Liver (tissue), 9 donors: Measurements from ENCODE around the gene STOX1. TPM values are rescaled to one million over a fixed set of nuclear protein-coding genes. Genes with fewer than 3 reads are reported as not detected.

Experiments used
- DNase-seq: peaks from one replicate; pipeline ENCODE4 v3.0.0-alpha.2; 2017; ENCODE audit warnings: low spot score
- H3K27ac ChIP-seq, 2 donors: one replicate each; pipeline ENCODE4 v1.7.0; 2013; ENCODE audit warnings: inconsistent platforms in 2 of 2, low read length in 2 of 2, control low read depth in 1 of 2, low read depth in 1 of 2, mild to moderate bottlenecking in 1 of 2
- H3K27me3 ChIP-seq, 4 donors: one replicate each; pipeline versions ENCODE4 v1.6.1 to v1.7.0; 2013; ENCODE audit warnings: low read length in 3 of 4, inconsistent platforms in 1 of 4, mild to moderate bottlenecking in 1 of 4, moderate library complexity in 1 of 4; ENCODE audit not compliant: control insufficient read depth in 4 of 4, insufficient read depth in 4 of 4
- H3K36me3 ChIP-seq, 4 donors: one replicate each; pipeline versions ENCODE4 v1.6.1 to v1.7.0; 2013; ENCODE audit warnings: low read length in 3 of 4, mild to moderate bottlenecking in 3 of 4, low read depth in 1 of 4, moderate library complexity in 1 of 4; ENCODE audit not compliant: control insufficient read depth in 4 of 4, insufficient read depth in 3 of 4
- H3K4me1 ChIP-seq, 4 donors: one replicate each; pipeline versions ENCODE4 v1.6.1 to v1.7.0; 2013; ENCODE audit warnings: low read length in 3 of 4, mild to moderate bottlenecking in 3 of 4, moderate library complexity in 1 of 4; ENCODE audit not compliant: control insufficient read depth in 4 of 4, insufficient read depth in 4 of 4
- H3K4me3 ChIP-seq, 3 donors: one replicate each; pipeline versions ENCODE4 v1.6.1 to v1.7.0; 2013; ENCODE audit warnings: low read length in 3 of 3, control low read depth in 1 of 3, low read depth in 1 of 3, mild to moderate bottlenecking in 1 of 3
- H3K9ac ChIP-seq, 2 donors: one replicate each; pipeline ENCODE4 v1.7.0; 2013; ENCODE audit warnings: low read length in 2 of 2, mild to moderate bottlenecking in 2 of 2, moderate library complexity in 2 of 2, control low read depth in 1 of 2, low read depth in 1 of 2
- H3K9me3 ChIP-seq, 4 donors: one replicate each; pipeline versions ENCODE4 v1.6.1 to v1.7.0; 2013; ENCODE audit warnings: low read length in 3 of 4; ENCODE audit not compliant: control insufficient read depth in 4 of 4
- ATF3 ChIP-seq: IDR thresholded peaks from 2 replicates; pipeline ENCODE4 v1.6.1; 2016; ENCODE audit warnings: antibody characterized with exemption
- CTCF ChIP-seq: fragments of 150-350 bp; IDR thresholded peaks from 2 replicates; pipeline ENCODE4 v1.5.1; 2017; ENCODE audit warnings: improper control_type of control experiment, low read depth, low read length; ENCODE audit not compliant: missing input control
- FOXA1 ChIP-seq: IDR thresholded peaks from 2 replicates; pipeline ENCODE4 v1.6.1; 2016; ENCODE audit warnings: antibody characterized with exemption
- GABPA ChIP-seq, 2 donors: IDR thresholded peaks in 1 of 2; conservative IDR thresholded peaks in 1 of 2; 2 replicates each; pipeline ENCODE4 v1.6.1; 2016; ENCODE audit warnings: antibody characterized with exemption in 2 of 2, mild to moderate bottlenecking in 1 of 2, moderate library complexity in 1 of 2
- HNF4A ChIP-seq, 2 donors: conservative IDR thresholded peaks; 2 replicates each; pipeline ENCODE4 v1.6.1; 2016; ENCODE audit warnings: antibody characterized with exemption in 2 of 2, mild to moderate bottlenecking in 2 of 2
- HNF4G ChIP-seq: IDR thresholded peaks from 2 replicates; pipeline ENCODE4 v1.6.1; 2016; ENCODE audit warnings: antibody characterized with exemption
- JUND ChIP-seq, 2 donors: IDR thresholded peaks; 2 replicates each; pipeline ENCODE4 v1.6.1; 2016; ENCODE audit warnings: antibody characterized with exemption in 2 of 2
- MAX ChIP-seq: IDR thresholded peaks from 2 replicates; pipeline ENCODE4 v1.6.1; 2016; ENCODE audit warnings: antibody characterized with exemption
- NR2F2 ChIP-seq: IDR thresholded peaks from 2 replicates; pipeline ENCODE4 v1.6.1; 2016; ENCODE audit warnings: antibody characterized with exemption
- RAD21 ChIP-seq, 2 donors: IDR thresholded peaks; 2 replicates each; pipeline ENCODE4 v1.6.1; 2016; ENCODE audit warnings: antibody characterized with exemption in 2 of 2, mild to moderate bottlenecking in 2 of 2
- REST ChIP-seq: IDR thresholded peaks from 2 replicates; pipeline ENCODE4 v1.6.1; 2016; ENCODE audit warnings: antibody characterized with exemption, mild to moderate bottlenecking
- RXRA ChIP-seq, 2 donors: IDR thresholded peaks; 2 replicates each; pipeline ENCODE4 v1.6.1; 2017 to 2018; ENCODE audit warnings: antibody characterized with exemption in 2 of 2, mild to moderate bottlenecking in 1 of 2
- TAF1 ChIP-seq: conservative IDR thresholded peaks from 2 replicates; pipeline ENCODE4 v1.6.1; 2016; ENCODE audit warnings: antibody characterized with exemption, mild to moderate bottlenecking
- ZBTB33 ChIP-seq: IDR thresholded peaks from 2 replicates; pipeline ENCODE4 v1.6.1; 2016; ENCODE audit warnings: antibody characterized with exemption
- WGBS: extraction: QIAGEN DNeasy Blood & Tissue Kit; methylation state at CpG from one replicate; pipeline ENCODE4 v1.1.7; 2013; 5-methylcytosine and 5-hydroxymethylcytosine counted together
- polyA plus RNA-seq, 2 donors: library from polyadenylated mRNA; stranded (reverse) in 1 of 2; unstranded in 1 of 2; fragments of 200-250 nt in 1 of 2; fragments of >200 nt in 1 of 2; fragmentation: Nextera tagmentation in 1 of 2; extraction: Ambion mirVana in 1 of 2; gene quantifications; one replicate each; pipeline versions ENCODE4 v1.2.1 to v1.2.3, GENCODE V29; 2013 to 2015
- total RNA-seq, 2 donors: library from RNA; depleted of rRNA; stranded (reverse); fragments of >200 nt; gene quantifications; one replicate each; pipeline ENCODE4 v1.2.3, GENCODE V29; 2014
- donor health status: healthy.
- donor health status: healthy.
- donor health status: healthy.
- donor health status: healthy.
- donor health status: healthy.

Gene STOX1
- total and polyA plus RNA-seq, 4 donors, result 0.18 to 2.6 (median 0.33) TPM; not detected in 1

GRCh38 chr10:68902382-68902781 lies 75.1 kb downstream of the STOX1 start:
- H3K9ac ChIP-seq, result peak overlapping the region; percentile 9 to 93
- H3K9me3 ChIP-seq, result no peaks in the 10 kb centered on the region
- H3K4me1 ChIP-seq, result peaks cover 0 to 20% (median 12%) of the 10 kb centered on the region in 4 donors
- H3K4me3 ChIP-seq, result no peak overlapping the region
- H3K36me3 ChIP-seq, result peaks cover 0 to 8% (median 3%) of the 10 kb centered on the region in 4 donors
- WGBS, result 76% methylated on average over 5 of the region's 5 CpGs
- H3K27me3 ChIP-seq, result no peaks in the 10 kb centered on the region
- no peak for DNase-seq
- H3K27ac ChIP-seq, result no peak overlapping the region
- TF ChIP-seq JUND (IDR thresholded peaks at IDR 0.05), result no peak
- no peak for TF ChIP-seq ZBTB33
- no peak for TF ChIP-seq FOXA1
- TF ChIP-seq HNF4G, result no peak
- no peak for TF ChIP-seq CTCF
- TF ChIP-seq HNF4A (conservative IDR thresholded peaks at IDR 0.05), result no peak
- no peak for TF ChIP-seq NR2F2
- TF ChIP-seq REST, result no peak
- no peak for TF ChIP-seq RAD21 (IDR thresholded peaks at IDR 0.05)
- TF ChIP-seq ATF3, result no peak

GRCh38 chr10:68924593-68924992 lies 97.3 kb downstream of the STOX1 start:
- H3K36me3 ChIP-seq, result peaks cover 0 to 10% (median 7%) of the 10 kb centered on the region in 4 donors
- DNase-seq, result no peak
- TF ChIP-seq TAF1, result no peak
- no peak for TF ChIP-seq FOXA1
- no peak for TF ChIP-seq MAX
- TF ChIP-seq ZBTB33, result no peak
- no peak for TF ChIP-seq ATF3
- TF ChIP-seq GABPA (IDR thresholded peaks at IDR 0.05 in 1 of 2, conservative IDR thresholded peaks at IDR 0.05 in 1 of 2), result no peak
- TF ChIP-seq REST, result no peak
- no peak for TF ChIP-seq RXRA (IDR thresholded peaks at IDR 0.05)
- no peak for TF ChIP-seq HNF4A (conservative IDR thresholded peaks at IDR 0.05)
- no peak for TF ChIP-seq CTCF
- no peak for TF ChIP-seq NR2F2

More at GRCh38 chr10:68924593-68924992, 97.3 kb downstream of the STOX1 start:
- Histone ChIP-seq H3K4me3 (no peak overlapping the region), H3K9ac (no peak overlapping the region), H3K27ac (no peak overlapping the region), H3K9me3 (no peaks in the 10 kb centered on the region), H3K4me1 (no peaks in the 10 kb centered on the region), H3K27me3 (no peaks in the 10 kb centered on the region)
